Rectal smooth muscle tissue (tissue), 1 donor: ENCODE results near the gene NXF3.
"Not testable (repeated sequence)": the region's sequence is repeated elsewhere in the genome, so short reads cannot be mapped to it uniquely, and the experiment has no call there.

ENCODE experiments used
- H3K27ac ChIP-seq: one replicate; pipeline ENCODE4 v1.7.0; 2013; ENCODE audit warnings: low read depth, low read length, inconsistent platforms
- H3K27me3 ChIP-seq: one replicate; pipeline ENCODE4 v1.7.0; 2013; ENCODE audit warnings: low read length; ENCODE audit not compliant: control insufficient read depth, insufficient read depth
- H3K36me3 ChIP-seq: one replicate; pipeline ENCODE4 v1.7.0; 2013; ENCODE audit warnings: low read length; ENCODE audit not compliant: control insufficient read depth, insufficient read depth
- H3K4me1 ChIP-seq: one replicate; pipeline ENCODE4 v1.7.0; 2013; ENCODE audit warnings: low read length; ENCODE audit not compliant: control insufficient read depth, insufficient read depth
- H3K4me3 ChIP-seq: one replicate; pipeline ENCODE4 v1.7.0; 2013; ENCODE audit warnings: low read length
- H3K9ac ChIP-seq: one replicate; pipeline ENCODE4 v1.7.0; 2013; ENCODE audit warnings: low read length

The NXF3 gene

GRCh38 chrX:103099691-103100090 is 6.7 kb upstream of the NXF3 start:
- no peak overlapping the region for H3K9ac ChIP-seq
- H3K4me3 ChIP-seq, result no peak overlapping the region
- no peaks in the 10 kb centered on the region for H3K4me1 ChIP-seq
- H3K27ac ChIP-seq, result no peak overlapping the region
- no peaks in the 10 kb centered on the region for H3K36me3 ChIP-seq
- no peaks in the 10 kb centered on the region for H3K27me3 ChIP-seq

DNA sequence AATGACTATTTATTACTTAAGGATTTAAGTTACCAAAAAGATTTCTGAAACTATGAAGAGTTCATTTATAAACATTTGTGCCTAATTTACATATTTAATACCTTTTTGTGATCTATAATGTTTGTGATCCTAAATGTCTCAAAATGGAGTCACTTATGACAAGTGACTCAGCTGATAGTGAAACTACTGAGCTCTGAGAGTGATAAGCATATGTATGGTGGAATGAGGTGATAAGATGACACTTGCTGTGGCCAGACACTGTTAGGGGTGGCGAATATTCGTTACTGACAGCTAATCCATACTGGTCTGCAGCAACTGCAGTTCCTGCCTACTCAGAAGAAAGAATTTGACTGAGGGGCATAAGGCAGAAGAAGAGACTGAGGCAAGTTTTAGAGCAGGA is 5.5 kb upstream of the NXF3 start:
- Histone ChIP-seq H3K27me3 (no peaks in the 10 kb centered on the region), H3K36me3 (no peaks in the 10 kb centered on the region), H3K4me3 (no peak overlapping the region), H3K9ac (no peak overlapping the region), H3K4me1 (no peaks in the 10 kb centered on the region), H3K27ac (no peak overlapping the region)

DNA sequence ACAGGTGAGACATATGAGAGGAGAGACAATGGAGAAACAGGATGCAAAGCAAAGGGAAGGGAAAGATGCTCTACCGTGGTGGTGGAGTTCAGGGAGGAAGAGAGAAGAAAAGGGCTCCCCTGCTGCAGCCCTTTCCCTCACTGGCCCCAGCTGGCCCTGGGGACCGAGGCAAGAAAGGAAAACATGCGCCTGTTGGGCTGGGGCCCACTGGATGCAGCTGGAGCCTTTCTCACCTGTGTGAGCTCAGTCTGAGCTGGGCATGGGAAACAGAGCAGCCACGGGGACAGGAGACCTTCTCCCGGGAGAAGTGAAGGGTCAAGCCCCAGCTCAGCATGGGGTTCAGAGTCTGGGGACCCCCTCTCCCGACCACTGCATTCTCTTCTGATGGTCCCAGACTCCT is 11.9 kb downstream of the NXF3 start:
- Histone ChIP-seq H3K4me1 (no peaks in the 10 kb centered on the region), H3K4me3 (no peak overlapping the region), H3K27ac (no peak overlapping the region), H3K27me3 (peaks cover 5% of the 10 kb centered on the region), H3K36me3 (no peaks in the 10 kb centered on the region), H3K9ac (no peak overlapping the region)

GRCh38 chrX:103073467-103073866 is 19.5 kb downstream of the NXF3 start:
- Histone ChIP-seq H3K27me3 (no peaks in the 10 kb centered on the region), H3K9ac (no peak overlapping the region), H3K36me3 (no peaks in the 10 kb centered on the region), H3K4me1 (no peaks in the 10 kb centered on the region), H3K4me3 (no peak overlapping the region), H3K27ac (no peak overlapping the region)

DNA sequence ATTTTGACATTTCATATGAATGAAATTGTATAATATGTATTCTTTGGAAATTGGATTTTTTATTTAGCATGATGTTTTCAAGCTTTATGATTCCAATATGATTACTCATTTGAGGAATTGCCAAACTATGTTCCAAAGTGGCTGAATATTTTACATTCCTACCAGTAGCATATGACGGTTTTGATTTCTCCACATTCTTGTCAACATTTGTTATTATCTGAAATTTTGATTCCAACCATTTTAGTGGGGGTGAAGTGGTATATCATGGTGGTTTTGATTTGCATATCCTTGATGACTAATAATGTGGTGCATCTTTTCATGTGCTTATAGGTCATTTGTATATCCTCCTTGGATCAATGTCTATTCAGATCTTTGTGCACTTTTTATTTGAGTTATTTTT is 26.3 kb downstream of the NXF3 start:
- Histone ChIP-seq H3K36me3 (no peaks in the 10 kb centered on the region), H3K4me3 (no peak overlapping the region), H3K27ac (no peak overlapping the region), H3K9ac (no peak overlapping the region), H3K4me1 (no peaks in the 10 kb centered on the region), H3K27me3 (no peaks in the 10 kb centered on the region)

DNA sequence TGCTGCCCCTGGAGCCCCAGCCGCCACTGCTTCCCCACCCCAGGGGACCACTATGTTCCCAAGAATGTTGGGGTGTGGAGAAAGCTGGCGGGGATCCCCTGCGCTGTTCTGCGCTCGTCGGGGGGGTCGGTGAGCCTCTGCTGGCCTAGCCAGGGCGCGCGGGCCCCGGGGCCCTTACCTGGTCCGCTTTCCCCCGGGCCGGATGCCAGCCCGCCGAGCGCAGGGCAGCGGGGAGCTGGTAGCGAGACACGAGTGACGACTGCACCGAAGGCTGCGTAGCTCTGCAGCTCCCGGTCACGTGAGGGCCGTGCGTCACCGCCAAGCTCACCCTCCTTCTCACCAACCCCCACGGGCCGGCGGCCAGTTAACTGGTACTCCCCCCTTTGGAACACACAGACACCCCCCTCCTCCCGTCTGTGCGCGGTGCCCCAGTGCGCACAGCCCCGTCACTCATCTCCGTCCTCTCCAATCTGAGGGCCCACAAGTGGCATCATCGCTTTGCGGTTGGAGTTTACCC is 29.0 kb downstream of the NXF3 start, which contains the start of gene BEX1:
Gene BEX1 (minus strand): TSS at position 254 of the 517 bp plus-strand sequence. CDS start 897 bp downstream, outside the sequence.
- Histone ChIP-seq H3K9ac (no peak within 1 kb of the TSS), H3K36me3 (no peaks in the 10 kb centered on the region), H3K27me3 (no peaks in the 10 kb centered on the region), H3K4me3 (no peak within 1 kb of the TSS), H3K27ac (no peak within 1 kb of the TSS), H3K4me1 (no peaks in the 10 kb centered on the region)

- no peak overlapping the region for H3K27ac ChIP-seq
- H3K9ac ChIP-seq, result no peak overlapping the region
- H3K36me3 ChIP-seq, result no peaks in the 10 kb centered on the region
- H3K4me1 ChIP-seq, result no peaks in the 10 kb centered on the region
- no peaks in the 10 kb centered on the region for H3K27me3 ChIP-seq
- no peak overlapping the region for H3K4me3 ChIP-seq
Observed at GRCh38 chrX:103063191-103063845, 29.6 kb downstream of the NXF3 start.

- H3K4me3 ChIP-seq, result no peak overlapping the region
- no peak overlapping the region for H3K9ac ChIP-seq
- H3K36me3 ChIP-seq, result no peaks in the 10 kb centered on the region
- H3K27ac ChIP-seq, result no peak overlapping the region
- H3K4me1 ChIP-seq, result no peaks in the 10 kb centered on the region
- H3K27me3 ChIP-seq, result no peaks in the 10 kb centered on the region
Observed at GRCh38 chrX:103061486-103061885, 31.5 kb downstream of the NXF3 start.

GRCh38 chrX:103056902-103057301 is 36.0 kb downstream of the NXF3 start:
- no peak overlapping the region for H3K9ac ChIP-seq
- no peaks in the 10 kb centered on the region for H3K27me3 ChIP-seq
- no peaks in the 10 kb centered on the region for H3K36me3 ChIP-seq
- no peaks in the 10 kb centered on the region for H3K4me1 ChIP-seq
- no peak overlapping the region for H3K4me3 ChIP-seq
- no peak overlapping the region for H3K27ac ChIP-seq

DNA sequence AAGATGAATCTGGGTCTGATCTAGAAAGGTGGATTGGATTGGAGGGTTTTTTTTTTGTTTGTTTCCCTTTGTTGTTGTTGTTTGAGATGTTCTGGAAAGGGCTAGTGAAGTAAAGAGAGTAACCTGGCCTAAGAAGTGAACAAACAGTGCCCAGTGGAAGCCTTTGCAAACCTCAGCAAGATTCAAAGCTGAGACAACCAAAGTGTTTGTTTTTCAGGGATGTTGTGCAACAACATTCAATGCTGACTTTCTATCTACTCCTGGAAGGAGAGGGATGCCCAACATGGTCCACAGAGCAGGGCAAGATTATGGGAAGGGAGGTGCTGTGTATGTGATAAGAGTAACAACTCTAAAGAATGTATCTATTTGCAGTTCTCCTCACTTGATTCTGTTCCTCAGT is 40.3 kb downstream of the NXF3 start:
- no peak overlapping the region for H3K4me3 ChIP-seq
- no peaks in the 10 kb centered on the region for H3K4me1 ChIP-seq
- H3K27ac ChIP-seq, result no peak overlapping the region
- H3K9ac ChIP-seq, result no peak overlapping the region
- no peaks in the 10 kb centered on the region for H3K27me3 ChIP-seq
- H3K36me3 ChIP-seq, result no peaks in the 10 kb centered on the region

GRCh38 chrX:103051260-103051789 is 41.6 kb downstream of the NXF3 start:
- Histone ChIP-seq H3K27ac (no peak overlapping the region), H3K36me3 (no peaks in the 10 kb centered on the region), H3K4me3 (no peak overlapping the region), H3K27me3 (no peaks in the 10 kb centered on the region), H3K4me1 (no peaks in the 10 kb centered on the region), H3K9ac (no peak overlapping the region)

DNA sequence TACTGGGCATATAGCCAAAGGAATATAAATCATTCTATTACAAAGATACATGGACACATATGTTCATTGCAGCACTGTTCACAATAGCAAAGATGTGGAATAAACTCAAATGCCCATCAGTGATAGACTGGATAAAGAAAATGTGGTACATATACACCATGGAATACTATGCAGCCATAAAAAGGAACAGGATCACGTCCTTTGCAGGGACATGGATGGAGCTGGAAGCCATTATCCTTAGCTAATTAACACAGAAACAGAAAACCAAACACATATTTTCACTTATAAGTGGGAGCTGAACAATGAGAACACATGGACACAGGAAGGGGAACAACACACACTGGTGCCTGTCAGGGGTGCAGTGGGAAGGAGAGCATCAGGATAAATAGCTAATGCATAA is 59.6 kb downstream of the NXF3 start:
- H3K27me3 ChIP-seq, result not testable (repeated sequence)

More for the DNA sequence above, 59.6 kb downstream of the NXF3 start:
- not testable (repeated sequence) for H3K4me3 ChIP-seq, H3K4me1 ChIP-seq, H3K9ac ChIP-seq, H3K27ac ChIP-seq, H3K36me3 ChIP-seq
